Subcutaneous adipose tissue (tissue), 4 donors: ENCODE measurements around the gene BDP1. TPM values are rescaled to one million over a fixed set of nuclear protein-coding genes. Genes with fewer than 3 reads are reported as not detected.

ENCODE experiments used
- total RNA-seq, 4 donors: library from RNA; depleted of rRNA; stranded (reverse); fragments of >200 nt; gene quantifications; one replicate each; pipeline ENCODE4 v1.1.0, GENCODE V29; 2016
- TF ChIP-seq, protein P1 (sequence below): fragments of 450-650 bp; IDR thresholded peaks from one replicate; pipeline ENCODE4 v1.5.1; 2016; ENCODE audit warnings: low read depth, mild to moderate bottlenecking, control low read depth, antibody characterized with exemption, moderate library complexity

Gene BDP1, protein sequence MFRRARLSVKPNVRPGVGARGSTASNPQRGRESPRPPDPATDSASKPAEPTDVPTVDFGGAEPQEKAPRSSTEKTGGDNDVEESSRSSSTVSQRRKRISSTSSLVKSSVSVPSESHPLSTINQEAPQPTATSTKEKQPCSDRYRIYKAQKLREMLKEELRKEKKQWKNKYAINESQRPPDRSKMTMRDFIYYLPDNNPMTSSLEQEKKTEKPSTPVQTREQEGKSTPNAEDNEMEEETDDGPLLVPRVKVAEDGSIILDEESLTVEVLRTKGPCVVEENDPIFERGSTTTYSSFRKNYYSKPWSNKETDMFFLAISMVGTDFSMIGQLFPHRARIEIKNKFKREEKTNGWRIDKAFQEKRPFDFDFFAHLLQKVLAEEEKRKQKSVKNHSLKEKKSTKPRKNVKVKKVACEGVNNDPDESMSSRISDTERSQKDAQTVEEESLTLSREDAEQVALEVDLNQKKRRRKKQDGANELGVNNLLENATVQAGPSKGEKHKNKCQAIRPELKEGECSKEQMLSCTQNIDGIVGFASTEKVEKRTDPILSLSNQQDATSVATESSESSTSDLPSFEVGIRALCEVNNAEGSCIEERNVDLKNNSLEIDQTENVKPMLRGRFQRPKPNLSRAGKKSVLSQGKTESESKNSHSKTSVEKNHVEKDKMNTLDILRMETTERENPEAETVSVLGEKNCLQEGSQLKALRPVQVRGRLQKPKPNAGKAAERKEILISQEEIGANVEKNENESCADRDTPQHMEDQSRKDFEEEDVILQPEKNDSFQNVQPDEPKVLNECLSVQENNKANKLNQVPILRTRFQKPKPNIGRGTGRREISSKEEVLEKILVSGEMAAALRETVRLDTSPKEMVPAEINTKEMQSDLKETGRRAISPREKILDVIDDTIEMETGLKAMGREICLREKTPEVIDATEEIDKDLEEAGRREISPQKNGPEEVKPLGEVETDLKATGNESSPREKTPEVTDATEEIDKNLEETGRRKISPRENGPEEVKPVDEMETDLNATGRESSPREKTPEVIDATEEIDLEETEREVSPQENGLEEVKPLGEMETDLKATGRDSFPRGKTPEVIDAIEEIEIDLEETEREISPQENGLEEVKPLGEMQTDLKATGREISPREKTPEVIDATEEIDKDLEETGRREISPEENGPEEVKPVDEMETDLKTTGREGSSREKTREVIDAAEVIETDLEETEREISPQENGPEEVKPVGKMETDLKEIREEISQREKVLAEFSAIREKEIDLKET (N-terminal part only)
- 10 to 100 TPM; 30.3 to 46.3 (median 34.9) TPM for total RNA-seq

DNA sequence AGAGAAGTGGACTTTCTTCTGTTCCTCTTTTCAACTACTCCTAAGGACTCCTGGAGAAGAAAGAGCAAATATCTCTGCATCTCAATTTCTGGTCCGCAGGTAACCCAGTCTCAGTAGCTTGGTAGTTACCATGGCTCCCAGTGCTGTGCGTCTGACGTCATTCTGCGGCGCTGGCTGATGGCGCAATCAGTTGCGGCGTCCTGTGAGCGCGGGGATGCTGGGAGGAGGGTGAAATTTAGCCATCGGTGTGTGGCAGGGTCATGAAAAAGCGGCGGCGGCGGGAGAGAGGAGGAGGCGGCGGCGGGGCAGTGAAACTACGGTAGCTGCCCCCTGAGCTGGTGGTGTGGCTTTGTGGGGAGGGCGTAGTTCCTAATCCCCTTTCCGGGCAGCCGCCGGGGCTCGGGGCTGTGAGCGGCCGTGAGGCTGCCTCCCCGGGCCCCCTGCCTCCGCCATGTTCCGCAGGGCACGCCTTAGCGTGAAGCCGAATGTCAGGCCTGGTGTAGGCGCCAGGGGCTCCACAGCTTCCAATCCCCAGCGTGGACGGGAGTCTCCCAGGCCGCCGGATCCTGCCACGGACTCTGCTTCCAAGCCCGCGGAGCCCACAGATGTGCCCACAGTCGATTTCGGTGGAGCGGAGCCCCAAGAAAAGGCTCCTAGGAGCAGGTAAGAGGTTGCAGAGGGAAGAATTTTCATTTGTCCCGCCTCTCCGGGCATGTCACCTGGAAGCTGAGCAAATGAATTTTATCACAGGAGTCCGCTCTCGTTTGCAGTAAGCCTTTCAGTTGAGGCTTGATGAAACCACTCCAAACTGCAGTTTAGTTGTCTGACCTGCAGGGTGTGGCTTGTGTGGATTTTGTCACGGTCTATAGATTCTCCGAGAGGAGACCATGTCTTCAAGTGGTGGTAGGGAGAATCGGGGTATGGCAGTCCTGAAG, at the start of gene BDP1:
Gene BDP1 (plus strand): TSS at position 225 of the 935 bp plus-strand sequence. CDS start 227 bp downstream, at position 452.
- TF ChIP-seq, protein P1, sequence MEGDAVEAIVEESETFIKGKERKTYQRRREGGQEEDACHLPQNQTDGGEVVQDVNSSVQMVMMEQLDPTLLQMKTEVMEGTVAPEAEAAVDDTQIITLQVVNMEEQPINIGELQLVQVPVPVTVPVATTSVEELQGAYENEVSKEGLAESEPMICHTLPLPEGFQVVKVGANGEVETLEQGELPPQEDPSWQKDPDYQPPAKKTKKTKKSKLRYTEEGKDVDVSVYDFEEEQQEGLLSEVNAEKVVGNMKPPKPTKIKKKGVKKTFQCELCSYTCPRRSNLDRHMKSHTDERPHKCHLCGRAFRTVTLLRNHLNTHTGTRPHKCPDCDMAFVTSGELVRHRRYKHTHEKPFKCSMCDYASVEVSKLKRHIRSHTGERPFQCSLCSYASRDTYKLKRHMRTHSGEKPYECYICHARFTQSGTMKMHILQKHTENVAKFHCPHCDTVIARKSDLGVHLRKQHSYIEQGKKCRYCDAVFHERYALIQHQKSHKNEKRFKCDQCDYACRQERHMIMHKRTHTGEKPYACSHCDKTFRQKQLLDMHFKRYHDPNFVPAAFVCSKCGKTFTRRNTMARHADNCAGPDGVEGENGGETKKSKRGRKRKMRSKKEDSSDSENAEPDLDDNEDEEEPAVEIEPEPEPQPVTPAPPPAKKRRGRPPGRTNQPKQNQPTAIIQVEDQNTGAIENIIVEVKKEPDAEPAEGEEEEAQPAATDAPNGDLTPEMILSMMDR: no peak

DNA sequence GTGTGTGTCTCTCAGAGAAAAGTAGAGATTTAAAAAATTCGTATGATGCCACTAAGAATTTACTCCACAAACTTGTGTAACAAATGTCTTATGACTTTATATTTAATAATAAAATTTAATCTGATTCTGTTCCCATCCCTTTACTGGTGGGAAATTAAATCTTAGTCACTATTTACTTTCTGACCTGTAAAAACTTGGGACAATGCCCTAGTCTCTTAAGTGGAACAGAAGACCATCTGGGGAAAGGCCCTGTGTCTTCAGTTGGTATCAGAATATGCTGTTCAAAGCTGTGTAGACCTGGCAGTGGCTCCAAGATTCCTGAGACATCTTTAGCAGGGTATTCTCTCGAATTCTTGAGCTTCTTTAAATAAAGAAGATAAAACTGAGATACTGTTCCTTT, 2.6 kb upstream of the BDP1 start:
- TF ChIP-seq, protein P1: no peak

DNA sequence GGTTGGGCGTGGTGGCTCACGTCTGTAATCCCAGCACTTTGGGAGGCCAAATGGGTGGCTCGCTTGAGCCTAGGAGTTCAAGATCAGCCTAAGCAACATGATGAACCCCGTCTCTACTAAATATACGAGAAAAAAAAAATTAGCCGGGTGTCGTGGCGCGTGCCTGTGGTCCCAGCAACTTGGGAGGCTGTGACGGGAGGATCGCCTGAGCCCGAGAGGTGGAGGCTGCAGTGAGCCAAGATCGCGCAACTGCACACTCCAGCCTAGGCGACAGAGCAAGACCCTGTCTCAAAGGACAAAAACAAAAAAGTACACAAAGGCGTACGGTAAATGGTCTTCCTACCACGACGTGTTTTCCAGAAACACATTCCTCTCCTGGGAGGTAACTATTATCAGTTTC, 538 bp upstream of the BDP1 start:
- TF ChIP-seq, protein P1: no peak

DNA sequence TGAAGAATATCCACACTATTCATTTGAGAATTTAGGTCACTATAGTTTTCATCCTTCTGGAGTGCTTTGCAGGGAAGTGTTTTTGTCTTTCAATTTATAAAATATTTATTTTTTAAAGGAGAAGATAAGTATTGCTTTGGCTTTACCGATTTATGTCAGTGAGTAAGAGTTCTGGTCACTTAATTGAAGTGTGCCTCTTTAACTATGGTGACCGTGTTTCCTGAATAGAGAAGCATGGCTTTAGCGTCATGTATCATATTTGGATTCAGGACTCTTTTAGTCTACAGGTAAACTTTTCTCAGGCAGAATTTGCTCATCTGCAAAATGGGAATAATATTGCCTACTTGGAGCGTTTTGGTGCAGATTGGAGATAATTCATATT, 902 bp downstream of the BDP1 start:
- TF ChIP-seq, protein P1: no peak

DNA sequence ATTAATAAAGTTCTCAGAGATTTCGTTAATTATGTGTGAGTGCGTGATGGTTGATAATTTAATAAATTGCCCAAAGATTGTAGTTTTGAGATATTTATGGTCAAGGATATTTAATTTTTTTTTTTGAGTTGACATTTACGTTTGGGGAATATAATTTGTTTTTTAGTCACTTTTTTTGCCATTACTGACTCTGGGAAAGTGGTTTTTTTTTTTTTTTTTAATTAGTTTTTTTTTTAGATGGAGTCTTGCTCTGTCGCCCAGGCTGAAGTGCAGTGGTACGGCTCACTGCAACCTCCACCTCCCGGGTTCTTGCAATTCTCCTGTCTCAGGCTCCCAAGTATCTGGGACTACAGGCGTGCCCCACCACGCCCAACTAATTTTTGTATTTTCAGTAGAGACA, 1.7 kb downstream of the BDP1 start:
- TF ChIP-seq, protein P1: no peak

DNA sequence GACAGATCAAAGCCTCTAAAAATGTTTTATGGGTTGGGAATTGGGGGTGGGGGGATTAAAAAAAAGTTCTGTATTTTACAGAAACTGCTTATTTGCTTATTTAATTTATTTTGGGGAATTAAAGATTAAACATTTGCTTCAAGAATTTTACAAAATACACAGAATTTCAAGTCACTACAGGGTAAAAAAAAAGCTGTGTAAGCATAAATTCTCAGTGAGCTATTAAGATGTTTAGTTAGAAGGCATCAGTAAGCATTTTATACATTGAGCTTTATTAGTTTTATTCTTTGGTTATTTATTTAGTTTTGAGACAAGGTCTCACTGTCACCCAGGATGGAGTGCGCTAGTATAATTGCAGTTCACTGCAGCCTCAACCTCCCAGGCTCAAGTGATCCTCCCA, 5.2 kb downstream of the BDP1 start:
- TF ChIP-seq, protein P1: no peak
